ENCODE results near the gene ARL16.

ARL16 gene

GRCh38 chr17:81641825-81642489, 41.6 kb downstream of the ARL16 start:
- DNase-seq, result no peak

- DNase-seq, result no peak
These were observed 43.6 kb downstream of the ARL16 start for GRCh38 chr17:81640011-81640410.

- no peak for DNase-seq
These were observed 44.9 kb downstream of the ARL16 start for GRCh38 chr17:81638683-81639082.

- DNase-seq, result peak; percentile 64
These were observed 46.9 kb downstream of the ARL16 start, which contains the start of the genes NPLOC4 and TSPAN10 for GRCh38 chr17:81636505-81637288. TSS of gene NPLOC4 (minus strand) at chr17:81637112. CDS start at chr17:81636930, 182 bp downstream. TSS of gene TSPAN10 (plus strand) at chr17:81637196. CDS start at chr17:81642413, 5,217 bp downstream.

- no peak for DNase-seq
These were observed 47.6 kb downstream of the ARL16 start for GRCh38 chr17:81635973-81636504.

GRCh38 chr17:81635431-81635830, 48.2 kb downstream of the ARL16 start:
- no peak for DNase-seq

- DNase-seq, result no peak
These were observed 52.1 kb downstream of the ARL16 start for GRCh38 chr17:81631482-81631881.
